Epithelial cell of esophagus (primary cell): ENCODE results near the gene DOCK4.

Source experiments
- DNase-seq: peaks from one replicate; pipeline ENCODE4 v3.0.0; 2010; ENCODE audit warnings: low read depth
- H3K4me3 ChIP-seq: 2 replicates; pipeline ENCODE4 v1.5.1; 2011; ENCODE audit warnings: mild to moderate bottlenecking, low read length, control low read depth
- CTCF ChIP-seq: IDR thresholded peaks from 2 replicates; pipeline ENCODE4 v1.5.1; 2011; ENCODE audit warnings: low read depth, mild to moderate bottlenecking, low read length, control low read depth, inconsistent platforms; ENCODE audit not compliant: insufficient read depth; ENCODE audit errors: missing control alignments

Gene DOCK4

GRCh38 chr7:112093409-112093808 lies 112.8 kb downstream of the DOCK4 start:
- no peak overlapping the region for H3K4me3 ChIP-seq
- TF ChIP-seq CTCF = no peak

GRCh38 chr7:112092709-112093395 lies 113.3 kb downstream of the DOCK4 start:
- no peak for TF ChIP-seq CTCF

More at GRCh38 chr7:112093409-112093808, 112.8 kb downstream of the DOCK4 start:
- no peak for DNase-seq

DNA sequence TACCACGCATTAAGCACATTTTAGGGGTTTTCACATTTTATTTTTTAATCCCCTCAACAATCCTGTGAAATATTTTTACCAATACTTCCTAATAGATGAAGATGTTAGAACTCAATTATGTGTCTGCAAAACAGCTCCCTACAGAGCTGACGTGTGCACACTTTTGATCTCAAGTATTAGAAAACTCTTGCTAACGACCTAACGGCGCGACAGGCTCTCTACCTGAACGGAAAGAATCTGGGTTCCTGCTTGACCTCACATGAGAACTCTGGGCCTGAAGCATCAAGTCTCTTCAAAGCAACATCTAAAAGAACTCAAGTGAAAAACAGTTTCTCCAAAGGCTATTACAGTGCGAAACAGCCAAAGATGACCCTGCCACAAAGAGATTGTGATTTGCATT lies 113.9 kb downstream of the DOCK4 start:
- TF ChIP-seq CTCF = no peak
- H3K4me3 ChIP-seq = no peak overlapping the region
- DNase-seq = no peak

More at GRCh38 chr7:112092709-112093395, 113.3 kb downstream of the DOCK4 start:
- no peak overlapping the region for H3K4me3 ChIP-seq
- no peak for DNase-seq

GRCh38 chr7:112091768-112092167 lies 114.4 kb downstream of the DOCK4 start:
- no peak for DNase-seq
- H3K4me3 ChIP-seq = no peak overlapping the region
- TF ChIP-seq CTCF = no peak

GRCh38 chr7:112089551-112089950 lies 116.6 kb downstream of the DOCK4 start:
- H3K4me3 ChIP-seq = no peak overlapping the region
- TF ChIP-seq CTCF = no peak
- DNase-seq = no peak

DNA sequence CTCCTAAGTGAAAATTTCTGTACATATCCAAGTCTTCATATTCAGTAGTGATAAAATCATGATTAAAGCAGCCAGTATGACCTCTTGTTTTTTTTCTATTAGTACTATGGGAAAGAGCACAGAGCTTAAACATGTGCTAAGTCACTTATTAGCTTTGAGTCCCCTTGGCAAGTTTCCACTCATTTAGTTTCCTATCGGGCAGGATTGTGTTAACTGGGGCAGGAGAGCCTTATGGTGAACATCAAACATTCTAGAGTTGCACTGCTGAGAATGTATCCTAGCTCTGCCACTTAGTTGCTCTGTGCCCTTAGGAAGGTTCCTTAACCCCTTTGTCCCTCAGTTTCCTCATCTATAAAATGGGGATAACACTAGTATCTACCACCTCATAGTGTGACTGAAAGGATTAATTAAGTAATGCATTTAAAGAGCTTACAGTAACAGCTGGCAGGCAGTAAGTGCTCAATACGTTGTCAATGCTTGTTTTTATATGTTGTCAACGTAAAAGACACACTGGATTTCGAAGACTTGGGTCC lies 117.6 kb downstream of the DOCK4 start:
- DNase-seq = no peak
- no peak overlapping the region for H3K4me3 ChIP-seq
- TF ChIP-seq CTCF = no peak
